ENCODE data around the gene HDGFL1.

GRCh38 chr6:22558288-22558882 is 11.0 kb upstream of the HDGFL1 start:
- TF ChIP-seq CTCF (IDR thresholded peaks at IDR 0.05; ENCODE audit: insufficient read depth, low read length), result no peak
- no peak for TF ChIP-seq POLR2AphosphoS5 (IDR thresholded peaks at IDR 0.05; ENCODE audit: low read depth)
